Nephron (organoid): ENCODE results near the gene TNFAIP6.
"Not testable (repeated sequence)": the region's sequence is repeated elsewhere in the genome, so short reads cannot be mapped to it uniquely, and the experiment has no call there.

ENCODE experiments used
- H3K27ac Mint-ChIP-seq, 3 experiments: 2 replicates each; pipeline ENCODE4 v1.8.0; 2020; ENCODE audit warnings: mixed read lengths in 3 of 3, mild to moderate bottlenecking in 2 of 3, moderate library complexity in 1 of 3
- H3K27me3 Mint-ChIP-seq: 2 replicates; pipeline ENCODE4 v1.8.0; 2021; ENCODE audit warnings: low read depth, mild to moderate bottlenecking, moderate library complexity, mixed read lengths
- H3K36me3 Mint-ChIP-seq: 2 replicates; pipeline ENCODE4 v1.8.0; 2020; ENCODE audit warnings: low read depth, mixed read lengths
- H3K4me1 Mint-ChIP-seq: 2 replicates; pipeline ENCODE4 v1.8.0; 2020; ENCODE audit warnings: mixed read lengths
- H3K4me3 Mint-ChIP-seq, 3 experiments: 2 replicates each; pipeline ENCODE4 v1.8.0; 2020; ENCODE audit warnings: mild to moderate bottlenecking in 3 of 3, mixed read lengths in 3 of 3, moderate library complexity in 2 of 3
- H3K9me3 Mint-ChIP-seq: 2 replicates; pipeline ENCODE4 v1.8.0; 2020; ENCODE audit warnings: mixed read lengths
- CTCF ChIP-seq, 3 experiments: fragments of 200-600 bp; sonication (generic); IDR thresholded peaks; one replicate each; pipeline ENCODE4 v1.5.0; 2021; ENCODE audit warnings: antibody characterized with exemption in 3 of 3; ENCODE audit not compliant: unreplicated experiment in 3 of 3

The TNFAIP6 gene, protein sequence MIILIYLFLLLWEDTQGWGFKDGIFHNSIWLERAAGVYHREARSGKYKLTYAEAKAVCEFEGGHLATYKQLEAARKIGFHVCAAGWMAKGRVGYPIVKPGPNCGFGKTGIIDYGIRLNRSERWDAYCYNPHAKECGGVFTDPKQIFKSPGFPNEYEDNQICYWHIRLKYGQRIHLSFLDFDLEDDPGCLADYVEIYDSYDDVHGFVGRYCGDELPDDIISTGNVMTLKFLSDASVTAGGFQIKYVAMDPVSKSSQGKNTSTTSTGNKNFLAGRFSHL

GRCh38 chr2:151357359-151357758 is at the start of gene TNFAIP6:
TNFAIP6 (plus strand) TSS chr2:151357592; CDS start chr2:151357667, 75 bp downstream.
- Mint-ChIP-seq H3K27ac (peak within 1 kb of the TSS; percentile 8 to 42 (median 10)), H3K9me3 (no peaks in the 10 kb centered on the region), H3K36me3 (no peaks in the 10 kb centered on the region), H3K4me1 (peaks cover 10% of the 10 kb centered on the region), H3K27me3 (no peaks in the 10 kb centered on the region), H3K4me3 (peak within 1 kb of the TSS; percentile 10 to 60 (median 60))
- TF ChIP-seq CTCF (IDR thresholded peaks at IDR 0.05; ENCODE audit: unreplicated experiment in 3 of 3) = no peak

DNA sequence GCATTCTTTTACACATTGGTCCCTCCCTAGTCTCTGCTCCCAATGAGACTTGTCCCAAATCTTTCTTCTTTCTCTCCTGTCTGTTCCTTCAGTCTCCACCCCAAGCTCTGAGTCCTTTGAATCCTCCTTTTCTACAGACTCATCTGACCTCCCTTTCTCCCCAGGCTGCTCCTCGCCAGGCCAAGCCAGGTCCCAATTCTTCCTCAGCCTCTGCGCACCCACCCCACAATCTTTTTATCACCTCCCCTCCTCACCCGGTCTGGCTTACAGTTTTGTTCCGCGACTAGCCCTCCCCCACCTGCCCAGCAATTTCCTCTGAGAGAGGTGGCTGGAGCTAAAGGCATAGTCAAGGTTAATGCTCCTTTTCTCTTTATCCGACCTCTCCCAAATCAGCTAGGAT is 47.1 kb upstream of the TNFAIP6 start:
- H3K27ac Mint-ChIP-seq, H3K4me1 Mint-ChIP-seq, H3K36me3 Mint-ChIP-seq, H3K4me3 Mint-ChIP-seq, H3K9me3 Mint-ChIP-seq, H3K27me3 Mint-ChIP-seq: not testable (repeated sequence)

DNA sequence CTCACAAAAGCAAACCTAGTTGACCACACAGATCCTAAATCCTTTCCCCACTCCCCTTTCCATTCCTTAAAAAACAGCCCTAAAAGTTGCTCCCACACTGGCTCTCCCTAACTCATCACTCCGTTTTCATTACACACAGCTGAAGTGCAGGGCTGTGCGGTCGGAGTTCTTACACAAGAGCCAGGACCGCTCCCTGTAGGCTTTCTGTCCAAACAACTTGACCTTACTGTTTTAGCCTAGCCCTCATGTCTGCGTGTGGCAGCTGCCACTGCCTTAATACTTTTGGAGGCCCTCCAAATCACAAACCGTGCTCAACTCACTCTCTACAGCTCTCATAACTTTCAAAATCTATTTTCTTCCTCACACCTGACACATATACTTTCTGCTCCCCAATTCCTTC is 45.0 kb upstream of the TNFAIP6 start:
- H3K4me1 Mint-ChIP-seq, H3K27me3 Mint-ChIP-seq, H3K27ac Mint-ChIP-seq, H3K4me3 Mint-ChIP-seq, H3K9me3 Mint-ChIP-seq, H3K36me3 Mint-ChIP-seq: not testable (repeated sequence)

DNA sequence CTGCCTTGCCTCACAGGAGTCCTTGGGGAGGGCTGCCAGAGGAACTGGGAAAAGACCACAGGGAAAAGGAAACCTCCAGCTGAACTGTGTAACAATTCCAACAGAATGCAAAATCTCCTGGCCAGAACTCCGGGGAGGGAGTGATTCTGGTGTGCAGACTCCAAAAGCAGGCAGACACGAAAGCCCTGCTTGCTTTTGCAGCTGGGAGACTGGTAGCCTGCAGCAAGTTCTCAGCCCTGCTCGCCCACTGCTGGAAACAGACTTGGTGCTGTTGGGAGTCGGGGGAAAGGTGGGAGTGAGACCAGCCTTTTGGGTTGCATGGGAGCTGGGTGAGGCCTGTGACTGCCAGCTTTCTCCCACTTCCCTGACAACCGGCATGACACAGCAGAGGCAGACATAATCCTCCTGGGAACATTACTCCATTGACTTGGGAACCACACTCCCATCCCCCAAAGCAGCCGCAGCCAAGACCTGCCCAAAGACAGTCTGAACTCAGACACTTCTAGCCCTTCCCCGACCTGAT is 42.0 kb upstream of the TNFAIP6 start:
- Mint-ChIP-seq H3K9me3 (peaks cover 17% of the 10 kb centered on the region), H3K36me3 (no peaks in the 10 kb centered on the region), H3K27ac (peak overlapping the region in 1 of 3 experiments; percentile 25), H3K4me1 (peaks cover 6% of the 10 kb centered on the region), H3K4me3 (no peak overlapping the region), H3K27me3 (no peaks in the 10 kb centered on the region)
- TF ChIP-seq CTCF (IDR thresholded peaks at IDR 0.05; ENCODE audit: unreplicated experiment in 3 of 3) = no peak

DNA sequence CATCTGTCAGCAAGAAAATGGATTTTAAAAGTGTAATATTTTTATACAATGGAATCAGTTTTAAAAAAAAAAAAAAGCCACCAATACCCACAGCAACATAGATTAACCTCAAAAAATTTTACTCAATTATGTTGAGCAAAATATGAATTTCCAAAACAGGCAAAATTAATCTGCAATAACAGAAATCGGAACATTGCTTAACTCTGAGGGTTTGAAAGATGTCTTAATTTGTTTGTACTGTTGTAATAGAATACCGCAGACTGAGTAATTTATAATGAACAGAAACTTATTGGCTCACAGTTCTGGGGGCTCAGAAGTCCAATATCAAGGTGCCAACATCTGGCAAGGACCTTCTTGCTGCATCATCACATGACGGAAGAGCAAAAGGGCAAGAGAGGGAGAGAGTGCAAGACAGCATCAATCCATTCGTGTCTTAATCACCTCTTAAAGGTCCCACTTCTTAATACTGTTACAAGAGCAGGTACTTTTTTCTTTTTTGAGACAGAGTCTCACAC is 31.8 kb upstream of the TNFAIP6 start:
- Mint-ChIP-seq H3K9me3 (peaks cover 7% of the 10 kb centered on the region), H3K36me3 (no peaks in the 10 kb centered on the region), H3K27ac (no peak overlapping the region), H3K4me3 (no peak overlapping the region), H3K27me3 (no peaks in the 10 kb centered on the region), H3K4me1 (no peaks in the 10 kb centered on the region)
- TF ChIP-seq CTCF (IDR thresholded peaks at IDR 0.05; ENCODE audit: unreplicated experiment in 3 of 3) = no peak

DNA sequence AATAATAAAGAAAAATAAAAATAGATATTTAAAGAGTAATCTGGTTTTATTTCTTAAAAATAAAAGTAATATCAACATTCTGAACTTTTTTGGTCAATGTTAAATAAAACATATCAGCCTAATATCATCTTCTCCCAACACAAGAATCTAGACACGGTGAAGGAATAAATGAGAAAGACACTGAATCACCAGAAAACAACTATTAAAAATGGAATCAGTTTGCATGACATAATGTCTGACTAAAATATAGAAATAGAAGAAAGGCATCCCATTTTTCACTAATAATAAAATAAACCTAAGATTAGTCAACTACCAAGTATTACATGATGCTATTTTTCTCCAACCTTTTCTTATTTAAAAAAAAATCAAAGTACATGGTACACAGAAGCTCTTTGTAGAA is 30.8 kb upstream of the TNFAIP6 start:
- Mint-ChIP-seq H3K4me3 (no peak overlapping the region), H3K9me3 (peaks cover 13% of the 10 kb centered on the region)

More for the DNA sequence above, 30.8 kb upstream of the TNFAIP6 start:
- no peak for TF ChIP-seq CTCF (IDR thresholded peaks at IDR 0.05; ENCODE audit: unreplicated experiment in 3 of 3)
- Mint-ChIP-seq H3K4me1 (no peaks in the 10 kb centered on the region), H3K27ac (no peak overlapping the region), H3K27me3 (no peaks in the 10 kb centered on the region), H3K36me3 (no peaks in the 10 kb centered on the region)
